ENCODE results near the gene CRACDL.

DNA sequence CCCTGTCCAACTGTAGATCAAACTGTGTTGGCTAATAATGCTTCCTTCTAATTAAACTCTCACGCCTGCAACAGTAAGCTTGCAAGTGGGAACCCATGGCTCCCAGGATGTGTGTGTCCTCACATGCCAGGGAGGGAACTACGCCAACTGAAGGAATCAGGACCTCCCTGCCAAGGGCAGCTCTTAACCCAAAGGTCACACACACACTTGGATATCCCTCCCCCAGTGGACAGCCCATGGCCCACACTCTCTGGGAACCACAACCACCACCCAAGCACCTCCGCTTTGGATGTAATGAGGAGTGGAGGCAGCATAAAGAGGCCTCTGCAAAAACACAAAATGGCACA is 102.1 kb downstream of the CRACDL start:
- TF ChIP-seq CTCF (IDR thresholded peaks at IDR 0.05) (no peak), POLR2A (IDR thresholded peaks at IDR 0.05) (no peak)

Measured in prostate gland (tissue), 2 donors.